CD4-positive, alpha-beta memory T cell (primary cell): ENCODE results near the gene DYRK3. TPM values are rescaled to one million over a fixed set of nuclear protein-coding genes. Genes with fewer than 3 reads are reported as not detected.

Experiments
- CTCF ChIA-PET: fragments of 350-600 bp; sonication (Branson Sonifier 250); formaldehyde crosslinking; loops from one replicate; lab custom pipeline; 2021; ENCODE audit warnings: inconsistent platforms; ENCODE audit not compliant: partially characterized antibody; lab: Charles Lee
- POLR2A ChIA-PET: fragments of 350-600 bp; sonication (Branson Sonifier 250); formaldehyde crosslinking; loops from one replicate; lab custom pipeline; 2021; ENCODE audit not compliant: partially characterized antibody; lab: Charles Lee
- DNase-seq, 5 donors: peaks; one replicate each; pipeline versions ENCODE4 v3.0.0 to v3.0.0-alpha.2; 2020 to 2022; ENCODE audit warnings: mixed read lengths in 1 of 5
- H3K27ac ChIP-seq: one replicate; pipeline ENCODE4 v1.7.0; 2013; ENCODE audit warnings: low read depth, low read length
- H3K27me3 ChIP-seq: 2 replicates; pipeline ENCODE4 v1.7.0; 2013; ENCODE audit warnings: mild to moderate bottlenecking, low read length, moderate library complexity; ENCODE audit not compliant: insufficient read depth
- H3K36me3 ChIP-seq: 2 replicates; pipeline ENCODE4 v1.7.0; 2013; ENCODE audit warnings: mild to moderate bottlenecking, low read length, moderate library complexity; ENCODE audit not compliant: insufficient read depth
- H3K4me1 ChIP-seq: 2 replicates; pipeline ENCODE4 v1.7.0; 2013; ENCODE audit warnings: mild to moderate bottlenecking, low read length, moderate library complexity; ENCODE audit not compliant: insufficient read depth
- H3K4me3 ChIP-seq, 2 donors: one replicate each; pipeline ENCODE4 v1.7.0; 2013; ENCODE audit warnings: low read length in 2 of 2, mild to moderate bottlenecking in 1 of 2
- H3K9me3 ChIP-seq, 2 donors: one replicate each; pipeline ENCODE4 v1.7.0; 2013; ENCODE audit warnings: low read length in 2 of 2, control low read depth in 1 of 2; ENCODE audit not compliant: control insufficient read depth in 1 of 2
- H3K27ac Mint-ChIP-seq, 7 donors: one replicate each; pipeline ENCODE4 v1.8.0; 2020 to 2021; ENCODE audit warnings: mixed read lengths in 7 of 7, mild to moderate bottlenecking in 6 of 7, inconsistent platforms in 3 of 7, moderate library complexity in 3 of 7
- H3K27me3 Mint-ChIP-seq, 2 donors: one replicate each; pipeline ENCODE4 v1.8.0; 2020 to 2021; ENCODE audit warnings: mixed read lengths in 2 of 2
- H3K36me3 Mint-ChIP-seq, 2 donors: one replicate each; pipeline ENCODE4 v1.8.0; 2020 to 2021; ENCODE audit warnings: mixed read lengths in 2 of 2, inconsistent platforms in 1 of 2, mild to moderate bottlenecking in 1 of 2
- H3K4me1 Mint-ChIP-seq, 4 donors: one replicate each; pipeline ENCODE4 v1.8.0; 2020 to 2021; ENCODE audit warnings: mixed read lengths in 4 of 4, mild to moderate bottlenecking in 1 of 4
- H3K4me3 Mint-ChIP-seq, 8 donors: one replicate each; pipeline ENCODE4 v1.8.0; 2020 to 2021; ENCODE audit warnings: mixed read lengths in 8 of 8, mild to moderate bottlenecking in 7 of 8, moderate library complexity in 6 of 8, inconsistent platforms in 3 of 8
- H3K9me3 Mint-ChIP-seq, 8 donors: one replicate each; pipeline ENCODE4 v1.8.0; 2020 to 2021; ENCODE audit warnings: mixed read lengths in 8 of 8, mild to moderate bottlenecking in 5 of 8, inconsistent platforms in 3 of 8, moderate library complexity in 1 of 8
- intact Hi-C: fragments of 100-400 bp; cut with micrococcal nuclease; formaldehyde crosslinking; loops from one replicate; pipeline ENCODE4 v1.15.1; 2023
- polyA plus RNA-seq, 2 donors: library from polyadenylated mRNA; unstranded; fragments of 300-500 nt; fragmentation: Illumina TruSeq; gene quantifications; one replicate each; pipeline ENCODE4 v1.2.3, GENCODE V29; 2021
- total RNA-seq, 2 experiments: library from RNA; stranded (reverse); gene quantifications; one replicate each; pipeline ENCODE4 v1.2.3, GENCODE V29; 2021

The DYRK3 gene
- total and polyA plus RNA-seq, 4 experiments from 2014 or later = 0.22 to 1.2 (median 0.78) TPM; not detected in 1

DNA sequence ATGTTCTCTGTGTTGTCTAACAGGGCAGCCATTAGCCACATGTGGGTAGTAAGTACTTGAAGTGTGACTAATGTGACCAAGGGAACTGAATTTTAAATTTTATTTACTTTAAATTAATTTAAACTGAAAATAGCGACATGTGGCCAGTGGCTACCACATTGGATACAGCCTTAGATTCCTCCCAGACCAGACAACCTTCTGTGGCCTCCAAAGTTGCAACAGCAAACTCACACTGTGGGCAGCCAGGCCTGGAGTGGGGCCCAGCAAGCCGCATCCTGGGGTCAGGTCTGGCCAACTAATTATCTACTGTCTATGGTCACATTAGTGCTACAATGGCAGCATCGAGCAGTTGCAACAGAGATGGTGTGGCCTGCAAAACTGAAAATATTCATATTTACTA, 34.8 kb upstream of the DYRK3 start:
- H3K27me3 Mint-ChIP-seq = no peaks in the 10 kb centered on the region
- DNase-seq = no peak
- Histone ChIP-seq H3K4me3 (no peak overlapping the region), H3K9me3 (no peaks in the 10 kb centered on the region), H3K4me1 (no peaks in the 10 kb centered on the region), H3K27me3 (no peaks in the 10 kb centered on the region), H3K36me3 (peaks cover 74% of the 10 kb centered on the region), H3K27ac (no peak overlapping the region)
- no peaks in the 10 kb centered on the region for H3K4me1 Mint-ChIP-seq
- H3K4me3 Mint-ChIP-seq = no peak overlapping the region
- ChIA-PET POLR2A (no interaction called here), CTCF (interaction anchor here (1.1 to 3.6 kb wide), 6 partner anchors 8 to 63 kb away, joined by 3 to 13 read pairs (median 5); partner anchors contain the start of gene EIF2D)
- H3K9me3 Mint-ChIP-seq = no peaks in the 10 kb centered on the region
- H3K27ac Mint-ChIP-seq = no peak overlapping the region
- H3K36me3 Mint-ChIP-seq = peaks cover 48 to 77% of the 10 kb centered on the region in 2 donors
- intact Hi-C loops = no loop called here

DNA sequence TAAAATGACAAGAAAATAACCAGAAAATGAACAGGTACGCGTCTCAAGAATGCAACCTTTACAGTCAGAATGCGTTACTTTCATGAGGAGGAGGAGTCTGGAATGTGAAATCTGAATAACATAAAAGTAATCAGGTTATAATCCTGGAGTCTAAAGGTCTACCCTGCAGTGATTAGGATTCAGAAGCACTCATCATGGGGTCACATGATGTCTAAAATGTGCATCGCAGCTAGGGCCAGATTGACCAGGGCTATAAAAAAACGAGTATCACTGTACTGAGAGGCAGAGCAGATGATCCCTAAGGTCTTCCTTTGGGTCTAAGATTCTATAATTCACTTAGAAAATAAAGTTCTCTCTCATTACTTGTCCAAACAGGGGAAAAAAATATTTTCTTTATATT, 30.5 kb upstream of the DYRK3 start:
- no peaks in the 10 kb centered on the region for H3K9me3 ChIP-seq
- no peaks in the 10 kb centered on the region for H3K27me3 Mint-ChIP-seq
- CTCF ChIA-PET = interaction anchor here (1.0 to 1.1 kb wide), 2 partner anchors 60 kb away, joined by 3 to 4 read pairs; no protein-coding TSS in a partner anchor
- no peaks in the 10 kb centered on the region for H3K9me3 Mint-ChIP-seq
- H3K27ac ChIP-seq = no peak overlapping the region
- peaks cover 51 to 80% of the 10 kb centered on the region in 2 donors for H3K36me3 Mint-ChIP-seq
- H3K27me3 ChIP-seq = no peaks in the 10 kb centered on the region
- no peak overlapping the region for H3K27ac Mint-ChIP-seq
- no peaks in the 10 kb centered on the region for H3K4me1 ChIP-seq
- DNase-seq = no peak
- intact Hi-C loops = no loop called here
- peaks cover 3 to 13% (median 7%) of the 10 kb centered on the region in 4 donors for H3K4me1 Mint-ChIP-seq
- H3K4me3 Mint-ChIP-seq = no peak overlapping the region
- POLR2A ChIA-PET = no interaction called here
- H3K36me3 ChIP-seq = peaks cover 67% of the 10 kb centered on the region
- H3K4me3 ChIP-seq = no peak overlapping the region

DNA sequence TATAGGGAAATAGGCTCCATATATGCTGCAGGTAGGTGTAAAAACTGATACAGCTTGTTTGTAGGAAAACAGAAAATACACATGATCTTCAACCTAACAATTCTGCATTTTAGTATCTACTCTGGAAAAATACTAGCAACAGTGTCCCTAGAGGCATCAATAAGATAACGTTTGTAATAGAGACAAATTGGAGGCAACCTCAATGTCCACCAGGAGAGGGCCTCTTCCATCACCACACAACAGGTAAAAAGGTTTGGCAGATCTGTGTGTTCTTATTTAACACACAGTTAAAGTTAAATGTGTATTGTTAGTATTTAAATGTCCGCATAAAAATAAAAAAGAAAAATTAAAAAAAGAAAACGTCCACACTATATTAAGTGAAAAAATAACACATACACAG, 28.5 kb upstream of the DYRK3 start:
- intact Hi-C loops = no loop called here
- H3K27me3 Mint-ChIP-seq = no peaks in the 10 kb centered on the region
- DNase-seq = peak in 2 of 5 donors; percentile 11 to 21
- H3K4me1 Mint-ChIP-seq = peaks cover 11 to 26% (median 18%) of the 10 kb centered on the region in 4 donors
- H3K27ac Mint-ChIP-seq = no peak overlapping the region
- ChIA-PET POLR2A (no interaction called here), CTCF (interaction anchor here (0.8 to 3.1 kb wide), 9 partner anchors 15 to 375 kb away, joined by 3 to 15 read pairs (median 3); partner anchors contain the start of gene IKBKE)
- H3K4me3 Mint-ChIP-seq = no peak overlapping the region
- Histone ChIP-seq H3K4me1 (peaks cover 11% of the 10 kb centered on the region), H3K9me3 (no peaks in the 10 kb centered on the region), H3K4me3 (no peak overlapping the region), H3K36me3 (peaks cover 54% of the 10 kb centered on the region), H3K27ac (no peak overlapping the region), H3K27me3 (no peaks in the 10 kb centered on the region)
- H3K9me3 Mint-ChIP-seq = no peaks in the 10 kb centered on the region
- H3K36me3 Mint-ChIP-seq = peaks cover 51 to 78% of the 10 kb centered on the region in 2 donors

DNA sequence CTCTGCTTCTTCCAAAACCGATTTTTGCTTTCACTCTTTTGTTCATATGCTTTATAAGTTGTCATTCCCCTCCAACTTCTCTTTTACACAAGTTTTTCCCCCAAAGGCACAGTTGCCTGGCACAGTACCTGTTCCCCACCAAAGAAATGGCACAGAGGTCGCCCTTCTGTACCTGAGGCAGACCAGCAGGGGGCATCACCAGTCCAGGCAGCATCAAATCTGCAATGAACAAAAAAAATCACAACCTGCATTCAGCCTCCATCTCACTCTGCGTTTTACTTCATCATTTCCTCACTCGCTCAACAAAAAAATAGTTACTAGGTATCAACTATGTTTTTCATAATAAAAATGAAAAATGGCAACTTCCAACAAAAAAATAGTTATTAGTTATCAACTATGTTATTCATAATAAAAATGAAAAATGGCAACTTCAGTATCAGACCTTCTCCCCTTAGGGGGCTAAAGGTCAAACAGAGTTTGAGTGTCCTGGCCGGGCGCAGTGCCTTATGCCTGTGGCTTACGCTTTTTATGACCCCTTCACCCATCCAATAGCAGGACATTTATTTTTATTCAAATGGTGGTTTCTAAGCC, 27.1 kb upstream of the DYRK3 start:
- peaks cover 40% of the 10 kb centered on the region for H3K36me3 ChIP-seq
- Mint-ChIP-seq H3K36me3 (peaks cover 40 to 67% of the 10 kb centered on the region in 2 donors), H3K27me3 (no peaks in the 10 kb centered on the region), H3K4me3 (no peak overlapping the region), H3K27ac (peak overlapping the region in 2 of 7 donors; percentile 2 to 78), H3K9me3 (no peaks in the 10 kb centered on the region), H3K4me1 (peaks cover 12 to 34% (median 21%) of the 10 kb centered on the region in 4 donors)
- CTCF ChIA-PET = interaction anchor here (0.6 to 3.1 kb wide), 9 partner anchors 8 to 373 kb away, joined by 3 to 16 read pairs (median 4); partner anchors contain the start of gene IKBKE
- no peak overlapping the region for H3K4me3 ChIP-seq
- POLR2A ChIA-PET = no interaction called here
- H3K27me3 ChIP-seq = no peaks in the 10 kb centered on the region
- no peak overlapping the region for H3K27ac ChIP-seq
- H3K9me3 ChIP-seq = no peaks in the 10 kb centered on the region
- peak; percentile 52 to 60 (median 59) for DNase-seq
- H3K4me1 ChIP-seq = peaks cover 12% of the 10 kb centered on the region
- intact Hi-C loops = loop anchor here (1.0 kb wide), 1 partner anchor 56 kb away; no protein-coding TSS in a partner anchor

DNA sequence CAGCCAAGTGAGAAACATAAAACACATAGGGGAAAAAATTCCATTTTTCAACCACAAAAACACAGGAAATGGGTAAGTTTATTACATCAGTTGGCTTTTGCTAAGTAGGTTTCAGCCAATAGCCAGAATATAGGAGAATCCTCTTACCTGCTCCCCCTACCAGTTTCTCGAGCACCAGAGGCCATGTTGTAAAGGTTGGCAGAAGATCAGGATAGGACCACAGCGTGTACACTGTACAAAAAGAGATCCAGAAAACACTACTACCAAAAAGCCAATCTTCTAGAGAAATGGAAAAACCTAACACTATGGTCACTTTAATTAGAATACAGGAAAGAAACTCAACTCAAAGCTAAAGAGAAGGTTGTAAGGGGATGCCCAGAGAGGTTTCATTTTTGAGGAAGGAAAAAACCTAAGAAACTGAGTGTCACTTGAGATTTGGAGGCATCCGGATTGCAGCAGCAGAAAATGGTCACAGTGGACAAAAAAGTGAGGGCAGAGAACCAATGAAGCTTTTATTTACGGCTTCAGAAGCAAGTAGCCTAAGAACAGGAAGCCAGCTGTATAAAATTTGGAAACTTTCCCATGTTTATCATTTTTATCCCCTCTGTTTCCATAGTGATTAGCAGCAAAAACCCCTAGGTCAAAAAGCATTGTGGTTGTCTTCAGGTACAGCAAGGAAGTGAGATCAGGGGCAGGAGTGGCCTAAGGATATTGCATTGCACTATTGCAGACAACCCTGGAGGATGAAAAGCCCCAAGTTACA, 25.9 kb upstream of the DYRK3 start:
- CTCF ChIA-PET = interaction anchor here (0.6 to 5.0 kb wide), 14 partner anchors 9 to 974 kb away, joined by 3 to 30 read pairs (median 4); partner anchors contain the start of genes DYRK3 and IKBKE

DNA sequence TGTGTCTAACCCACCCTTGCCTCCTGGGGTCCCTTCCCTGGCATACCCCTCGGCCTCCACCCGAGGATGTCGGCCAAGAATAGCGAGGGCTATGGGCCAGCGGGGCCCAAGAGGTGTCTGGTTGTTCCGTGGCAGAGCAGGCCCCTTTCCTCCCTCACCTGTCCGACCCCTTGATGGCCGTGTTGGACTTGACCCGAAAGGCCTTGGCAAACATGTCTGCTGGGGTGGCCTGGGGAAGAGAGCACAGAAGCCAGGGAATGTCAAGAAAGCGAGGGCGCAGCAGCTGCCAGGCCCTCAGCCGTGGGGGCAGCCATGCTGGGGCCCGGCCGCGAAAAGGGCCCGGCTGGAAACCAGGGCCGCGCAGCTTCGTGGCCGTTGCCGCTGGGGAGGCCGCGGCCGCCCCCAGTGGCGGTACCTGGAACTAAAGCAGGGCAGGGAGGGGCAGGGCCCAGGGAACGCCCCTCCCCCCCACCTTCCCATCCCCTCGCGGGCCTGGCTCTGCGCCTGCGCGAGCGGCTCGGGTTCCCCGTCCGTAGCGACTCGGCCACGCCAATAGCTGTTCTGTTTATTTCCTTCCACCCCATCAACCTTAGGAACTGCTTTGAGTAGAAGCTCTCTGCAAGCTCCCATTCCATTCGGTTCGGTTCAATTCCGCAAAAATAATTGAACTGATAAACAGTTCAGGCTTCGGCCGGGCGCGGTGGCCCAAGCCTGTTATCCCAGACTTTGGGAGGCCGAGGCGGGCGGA, 23.0 kb upstream of the DYRK3 start, which contains the start of gene EIF2D:
Gene EIF2D (minus strand): TSS at position 337 of the 748 bp plus-strand sequence. CDS start 123 bp downstream, at position 214.
- CTCF ChIA-PET = interaction anchor here (0.6 to 5.0 kb wide), 34 partner anchors 9 to 150 kb away, joined by 3 to 30 read pairs (median 4); partner anchors contain the start of genes DYRK3 and IKBKE
- Histone ChIP-seq H3K4me1 (peaks cover 12% of the 10 kb centered on the region), H3K36me3 (peaks cover 10% of the 10 kb centered on the region), H3K27me3 (no peaks in the 10 kb centered on the region), H3K4me3 (peak within 1 kb of the TSS; percentile 62 to 77), H3K27ac (peak within 1 kb of the TSS; percentile 80), H3K9me3 (no peaks in the 10 kb centered on the region)
- Mint-ChIP-seq H3K4me3 (peak within 1 kb of the TSS; percentile 91 to 95 (median 93)), H3K9me3 (no peaks in the 10 kb centered on the region), H3K27ac (peak within 1 kb of the TSS; percentile 87 to 98 (median 96)), H3K36me3 (peaks cover 24 to 32% of the 10 kb centered on the region in 2 donors), H3K27me3 (no peaks in the 10 kb centered on the region), H3K4me1 (peaks cover 12 to 34% (median 21%) of the 10 kb centered on the region in 4 donors)
- DNase-seq = peak; percentile 90 to 96 (median 92)
- POLR2A ChIA-PET = interaction anchor here (0.6 to 2.7 kb wide), 18 partner anchors 14 to 1491 kb away, joined by 3 to 19 read pairs (median 5); partner anchors contain the start of genes DYRK3, IKBKE, MAPKAPK2 and RASSF5
- intact Hi-C loops = loop anchor here (1.0 to 2.0 kb wide), 4 partner anchors 23 to 1490 kb away; partner anchors contain the start of genes DYRK3 and MAPKAPK2

More for the DNA sequence above, 25.9 kb upstream of the DYRK3 start:
- H3K27me3 Mint-ChIP-seq = no peaks in the 10 kb centered on the region
- POLR2A ChIA-PET = interaction anchor here (1.0 to 1.2 kb wide), 2 partner anchors 29 to 53 kb away, joined by 3 read pairs; no protein-coding TSS in a partner anchor
- intact Hi-C loops = no loop called here
- Histone ChIP-seq H3K27ac (no peak overlapping the region), H3K36me3 (peaks cover 32% of the 10 kb centered on the region), H3K4me1 (peaks cover 12% of the 10 kb centered on the region), H3K9me3 (no peaks in the 10 kb centered on the region), H3K27me3 (no peaks in the 10 kb centered on the region), H3K4me3 (no peak overlapping the region)
- H3K27ac Mint-ChIP-seq = peak overlapping the region in 4 of 7 donors; percentile 7 to 72 (median 37)
- peaks cover 12 to 34% (median 21%) of the 10 kb centered on the region in 4 donors for H3K4me1 Mint-ChIP-seq
- peak overlapping the region in 2 of 8 donors; percentile 28 to 38 for H3K4me3 Mint-ChIP-seq
- no peak for DNase-seq
- peaks cover 40 to 58% of the 10 kb centered on the region in 2 donors for H3K36me3 Mint-ChIP-seq
- H3K9me3 Mint-ChIP-seq = no peaks in the 10 kb centered on the region
